Glutamatergic neuron (in vitro differentiated cells): ENCODE results near the gene L3MBTL4. TPM values are rescaled to one million over a fixed set of nuclear protein-coding genes. Genes with fewer than 3 reads are reported as not detected.

Source experiments
- DNase-seq: peaks from one replicate; pipeline ENCODE4 v3.0.0; 2022
- H3K27ac Mint-ChIP-seq: one replicate; pipeline ENCODE4 v1.8.0; 2020; ENCODE audit warnings: mild to moderate bottlenecking, mixed read lengths, inconsistent platforms; ENCODE audit not compliant: unreplicated experiment
- H3K27me3 Mint-ChIP-seq: one replicate; pipeline ENCODE4 v1.8.0; 2020; ENCODE audit warnings: mild to moderate bottlenecking, moderate library complexity, mixed read lengths, inconsistent platforms; ENCODE audit not compliant: unreplicated experiment
- H3K36me3 Mint-ChIP-seq: one replicate; pipeline ENCODE4 v1.8.0; 2020; ENCODE audit warnings: mild to moderate bottlenecking, mixed read lengths, inconsistent platforms; ENCODE audit not compliant: unreplicated experiment
- H3K4me1 Mint-ChIP-seq: one replicate; pipeline ENCODE4 v1.8.0; 2020; ENCODE audit warnings: mild to moderate bottlenecking, low read depth, mixed read lengths, inconsistent platforms; ENCODE audit not compliant: unreplicated experiment
- H3K4me3 Mint-ChIP-seq: one replicate; pipeline ENCODE4 v1.8.0; 2020; ENCODE audit warnings: mild to moderate bottlenecking, mixed read lengths, inconsistent platforms; ENCODE audit not compliant: unreplicated experiment
- H3K9me3 Mint-ChIP-seq: one replicate; pipeline ENCODE4 v1.8.0; 2020; ENCODE audit warnings: mild to moderate bottlenecking, moderate library complexity, mixed read lengths, inconsistent platforms; ENCODE audit not compliant: unreplicated experiment
- CTCF ChIP-seq: fragments of 200-600 bp; sonication (generic); IDR thresholded peaks from one replicate; pipeline ENCODE4 v1.5.0; 2021; ENCODE audit not compliant: partially characterized antibody, unreplicated experiment
- total RNA-seq: library from RNA; stranded (reverse); fragmentation: NEBNext Ultra II Directional; extraction: Animal tissue kit (Norgen Biotek cat#: 25700); gene quantifications from one replicate; pipeline ENCODE4 v1.2.1, GENCODE V29; 2021; ENCODE audit not compliant: unreplicated experiment

Gene L3MBTL4
- total RNA-seq, 1 donor from 2014 or later = 0.32 TPM

DNA sequence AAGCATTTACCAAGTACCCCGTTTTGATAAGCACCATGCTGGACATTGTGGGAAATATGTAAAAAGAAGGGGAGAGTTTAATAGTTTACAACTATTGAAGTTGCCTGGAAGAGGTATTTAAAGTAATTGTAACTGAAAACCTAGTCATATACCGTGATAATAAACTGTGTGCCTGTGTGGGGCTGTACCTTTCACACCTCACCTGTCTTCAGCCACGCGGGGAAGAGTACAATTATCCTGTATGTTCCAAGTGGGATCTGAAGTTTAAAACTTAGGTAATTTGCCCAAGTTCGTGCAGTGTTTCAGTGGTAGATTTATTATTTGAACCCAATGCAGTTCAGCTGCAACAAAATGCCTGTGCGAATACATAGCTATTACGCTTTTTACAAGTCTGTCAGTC lies 391.2 kb downstream of the L3MBTL4 start:
- TF ChIP-seq CTCF = no peak
- H3K4me1 Mint-ChIP-seq = peaks cover 2% of the 10 kb centered on the region
- H3K27ac Mint-ChIP-seq = no peak overlapping the region
- no peaks in the 10 kb centered on the region for H3K27me3 Mint-ChIP-seq
- DNase-seq = no peak
- H3K36me3 Mint-ChIP-seq = no peaks in the 10 kb centered on the region
- no peaks in the 10 kb centered on the region for H3K9me3 Mint-ChIP-seq
- no peak overlapping the region for H3K4me3 Mint-ChIP-seq

GRCh38 chr18:6022845-6023244 lies 391.9 kb downstream of the L3MBTL4 start:
- no peak for DNase-seq
- no peak overlapping the region for H3K4me3 Mint-ChIP-seq
- no peak for TF ChIP-seq CTCF
- no peak overlapping the region for H3K27ac Mint-ChIP-seq
- no peaks in the 10 kb centered on the region for H3K27me3 Mint-ChIP-seq
- no peaks in the 10 kb centered on the region for H3K36me3 Mint-ChIP-seq
- H3K4me1 Mint-ChIP-seq = peaks cover 2% of the 10 kb centered on the region
- H3K9me3 Mint-ChIP-seq = no peaks in the 10 kb centered on the region

- H3K36me3 Mint-ChIP-seq = no peaks in the 10 kb centered on the region
- no peaks in the 10 kb centered on the region for H3K27me3 Mint-ChIP-seq
- peaks cover 2% of the 10 kb centered on the region for H3K4me1 Mint-ChIP-seq
- no peak overlapping the region for H3K27ac Mint-ChIP-seq
- no peaks in the 10 kb centered on the region for H3K9me3 Mint-ChIP-seq
- no peak for TF ChIP-seq CTCF
- DNase-seq = no peak
- no peak overlapping the region for H3K4me3 Mint-ChIP-seq
Observed at GRCh38 chr18:6022074-6022444, 392.7 kb downstream of the L3MBTL4 start.

DNA sequence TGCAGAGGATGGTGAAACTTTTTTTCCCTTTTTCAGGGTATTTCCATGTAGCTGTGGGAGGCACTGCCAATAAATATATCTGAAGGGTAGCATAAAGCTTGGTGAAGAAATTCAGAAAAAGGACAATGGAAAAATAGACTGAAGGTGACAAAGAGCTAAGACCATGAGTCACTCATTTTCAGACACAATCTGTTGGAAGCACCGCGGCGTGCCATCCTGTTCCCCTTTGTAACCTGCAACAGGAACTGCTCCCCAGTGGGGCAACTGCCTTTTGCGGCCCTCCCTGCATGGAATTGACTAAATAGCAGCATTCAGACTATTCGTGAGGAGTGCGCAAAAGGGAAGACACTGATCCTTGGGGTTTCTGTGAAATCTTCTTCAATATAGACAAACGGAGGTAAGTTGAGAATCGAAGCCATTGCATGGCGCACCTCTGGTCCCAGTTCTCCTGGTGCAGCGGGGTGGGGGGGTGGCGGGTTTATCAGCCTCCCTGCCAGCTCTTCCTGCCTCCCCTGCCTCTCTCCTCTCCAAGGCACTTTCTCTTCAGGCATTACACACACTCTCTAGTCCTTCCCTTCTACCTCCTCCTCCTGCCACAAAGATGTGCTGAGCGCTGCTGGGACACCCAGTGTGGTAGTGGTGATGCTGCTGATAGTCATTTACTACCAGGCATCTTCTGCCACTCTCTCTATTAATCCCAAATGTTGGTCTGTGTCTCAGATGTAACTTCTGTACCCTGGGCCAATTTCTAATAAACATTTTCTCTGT lies 393.2 kb downstream of the L3MBTL4 start:
- no peak for DNase-seq
- no peak overlapping the region for H3K27ac Mint-ChIP-seq
- H3K4me3 Mint-ChIP-seq = no peak overlapping the region
- H3K4me1 Mint-ChIP-seq = peaks cover 2% of the 10 kb centered on the region
- H3K9me3 Mint-ChIP-seq = no peaks in the 10 kb centered on the region
- no peaks in the 10 kb centered on the region for H3K36me3 Mint-ChIP-seq
- H3K27me3 Mint-ChIP-seq = no peaks in the 10 kb centered on the region
- no peak for TF ChIP-seq CTCF

DNA sequence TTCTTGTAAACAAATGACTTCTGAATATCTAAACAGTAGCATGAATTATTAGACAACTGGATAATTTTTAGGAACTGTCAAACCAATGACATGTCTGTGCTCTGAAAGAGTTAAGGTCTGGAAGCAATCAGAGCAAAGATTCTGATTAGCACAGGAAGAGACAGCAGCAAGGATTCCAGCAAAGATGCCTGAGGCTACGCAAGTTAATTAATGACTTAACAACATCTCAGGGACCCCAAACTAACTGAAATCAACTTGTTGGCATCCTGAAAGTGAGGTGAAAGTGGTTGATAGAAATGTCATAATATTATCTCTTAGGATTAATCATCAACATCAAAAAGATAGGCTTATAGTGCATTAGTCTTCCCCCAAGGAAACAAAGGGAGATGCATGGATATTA lies 396.0 kb downstream of the L3MBTL4 start:
- Mint-ChIP-seq H3K36me3 (no peaks in the 10 kb centered on the region), H3K27me3 (no peaks in the 10 kb centered on the region), H3K27ac (no peak overlapping the region), H3K4me1 (peaks cover 2% of the 10 kb centered on the region), H3K4me3 (no peak overlapping the region), H3K9me3 (no peaks in the 10 kb centered on the region)
- no peak for TF ChIP-seq CTCF
- no peak for DNase-seq
